Endothelial cell (in vitro differentiated cells): Measurements from ENCODE around the gene CCDC182. TPM values are rescaled to one million over a fixed set of nuclear protein-coding genes. Genes with fewer than 3 reads are reported as not detected.

ENCODE experiments used
- DNase-seq: peaks from one replicate; pipeline ENCODE4 v3.0.0; 2021; ENCODE audit warnings: low spot score
- H3K27ac Mint-ChIP-seq: one replicate; pipeline ENCODE4 v1.8.0; 2021; ENCODE audit warnings: mixed read lengths, inconsistent platforms; ENCODE audit not compliant: unreplicated experiment
- H3K27me3 Mint-ChIP-seq: one replicate; pipeline ENCODE4 v1.8.0; 2021; ENCODE audit warnings: mild to moderate bottlenecking, moderate library complexity, mixed read lengths, inconsistent platforms; ENCODE audit not compliant: unreplicated experiment
- H3K36me3 Mint-ChIP-seq: one replicate; pipeline ENCODE4 v1.8.0; 2021; ENCODE audit warnings: mild to moderate bottlenecking, low read depth, mixed read lengths, inconsistent platforms; ENCODE audit not compliant: unreplicated experiment
- H3K4me1 Mint-ChIP-seq: one replicate; pipeline ENCODE4 v1.8.0; 2021; ENCODE audit warnings: mild to moderate bottlenecking, mixed read lengths, inconsistent platforms; ENCODE audit not compliant: unreplicated experiment
- H3K4me3 Mint-ChIP-seq: one replicate; pipeline ENCODE4 v1.8.0; 2021; ENCODE audit warnings: mild to moderate bottlenecking, mixed read lengths, inconsistent platforms; ENCODE audit not compliant: unreplicated experiment
- H3K9me3 Mint-ChIP-seq: one replicate; pipeline ENCODE4 v1.8.0; 2021; ENCODE audit warnings: mixed read lengths, inconsistent platforms; ENCODE audit not compliant: unreplicated experiment
- CTCF ChIP-seq: fragments of 200-600 bp; sonication (generic); IDR thresholded peaks from one replicate; pipeline ENCODE4 v1.5.0; 2021; ENCODE audit warnings: antibody characterized with exemption; ENCODE audit not compliant: unreplicated experiment
- total RNA-seq: library from RNA; stranded (reverse); fragmentation: NEBNext Ultra II Directional; extraction: Animal tissue kit (Norgen Biotek cat#: 25700); gene quantifications from one replicate; pipeline ENCODE4 v1.2.1, GENCODE V29; 2021; ENCODE audit not compliant: unreplicated experiment

Gene CCDC182
- total RNA-seq, 1 donor from 2014 or later, result not detected

DNA sequence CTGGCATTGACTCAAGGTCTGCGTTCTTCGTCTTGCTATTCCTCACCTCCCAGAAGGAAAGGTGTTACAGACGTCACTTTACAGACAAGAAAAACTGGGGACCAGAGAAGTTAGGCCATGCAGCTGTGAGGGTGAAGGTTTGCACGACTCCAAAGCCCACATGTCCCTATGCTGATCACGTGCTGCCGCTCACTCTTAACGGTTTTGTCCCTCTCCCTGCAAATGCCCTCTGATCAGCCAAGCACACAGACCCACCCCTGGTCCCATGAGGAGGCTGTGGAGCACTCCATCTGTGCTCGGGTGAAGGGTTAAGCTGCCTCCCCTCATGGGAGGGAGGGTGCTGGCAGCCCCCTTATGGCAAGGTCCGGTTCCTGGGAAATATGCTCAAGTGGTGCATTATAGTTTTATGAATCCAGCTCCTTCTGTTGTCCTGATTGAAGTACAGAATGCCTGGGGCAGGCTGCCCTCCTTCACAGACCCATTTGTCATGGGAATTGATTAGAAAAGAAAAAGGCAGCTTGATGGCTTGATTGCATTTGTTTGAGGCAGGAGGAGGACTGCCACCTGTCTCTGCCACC lies 18.8 kb downstream of the CCDC182 start:
- Mint-ChIP-seq H3K36me3 (peaks cover 3% of the 10 kb centered on the region), H3K27ac (no peak overlapping the region), H3K27me3 (peaks cover 5% of the 10 kb centered on the region), H3K9me3 (no peaks in the 10 kb centered on the region), H3K4me3 (no peak overlapping the region), H3K4me1 (peaks cover 12% of the 10 kb centered on the region)
- TF ChIP-seq CTCF, result no peak
- DNase-seq, result no peak

DNA sequence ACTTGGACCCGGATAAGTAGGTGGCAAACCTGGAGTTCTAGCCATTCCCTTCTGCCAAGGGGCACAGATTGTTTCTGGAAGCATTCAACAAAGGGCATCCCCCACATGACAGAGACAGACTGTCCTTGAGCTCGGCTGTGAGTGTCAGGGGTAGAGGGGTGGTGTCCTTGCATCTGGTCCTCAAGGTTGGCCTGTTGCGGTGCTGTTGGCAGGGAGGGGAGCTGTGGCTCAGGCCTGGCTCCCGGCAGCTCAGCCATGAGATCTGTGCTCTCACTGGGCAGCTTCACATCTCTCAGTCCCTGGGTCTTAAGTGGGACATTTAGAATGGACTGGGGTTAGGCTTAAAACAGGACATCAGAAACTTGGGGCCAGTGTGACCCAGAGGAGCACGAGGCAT lies 20.4 kb downstream of the CCDC182 start:
- H3K9me3 Mint-ChIP-seq, result no peaks in the 10 kb centered on the region
- peaks cover 12% of the 10 kb centered on the region for H3K4me1 Mint-ChIP-seq
- no peak overlapping the region for H3K27ac Mint-ChIP-seq
- no peak for DNase-seq
- peaks cover 3% of the 10 kb centered on the region for H3K36me3 Mint-ChIP-seq
- H3K4me3 Mint-ChIP-seq, result no peak overlapping the region
- peaks cover 4% of the 10 kb centered on the region for H3K27me3 Mint-ChIP-seq
- TF ChIP-seq CTCF, result no peak

DNA sequence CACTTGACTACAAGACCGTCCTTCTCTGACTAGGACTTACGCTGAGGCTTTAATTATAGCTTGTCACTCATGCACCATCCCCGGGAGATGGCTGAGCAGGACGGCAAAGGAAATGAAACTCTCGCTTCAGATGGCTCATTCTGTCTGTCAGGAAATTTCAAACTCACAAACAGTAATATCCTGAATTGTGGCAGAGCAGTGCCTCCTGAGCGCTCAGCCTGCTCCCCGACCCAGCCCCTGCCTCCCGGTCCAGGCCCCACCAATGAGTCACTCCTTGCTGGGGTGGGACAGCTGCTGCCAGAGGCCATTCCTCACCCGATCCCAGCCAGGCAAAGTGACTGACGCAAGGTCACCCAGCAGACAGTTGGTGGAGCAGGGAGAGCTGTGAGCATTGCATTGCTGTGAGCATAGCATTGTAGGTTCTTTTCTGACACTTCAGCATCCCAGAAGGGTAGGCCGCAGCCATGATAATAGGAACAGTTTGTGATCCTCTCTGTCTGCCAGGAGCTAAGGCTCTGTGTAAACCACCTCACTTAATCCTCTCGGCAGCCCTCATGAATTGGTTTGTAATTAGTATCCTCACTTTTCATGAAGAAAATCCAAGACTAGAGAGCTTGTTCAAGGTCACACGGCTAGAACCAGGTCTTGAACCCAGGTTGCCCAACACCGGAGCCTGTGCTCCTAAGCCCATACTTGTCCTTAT lies 20.9 kb downstream of the CCDC182 start:
- Mint-ChIP-seq H3K9me3 (no peaks in the 10 kb centered on the region), H3K36me3 (peaks cover 3% of the 10 kb centered on the region), H3K27ac (no peak overlapping the region), H3K27me3 (peaks cover 4% of the 10 kb centered on the region), H3K4me1 (peaks cover 12% of the 10 kb centered on the region), H3K4me3 (no peak overlapping the region)
- DNase-seq, result no peak
- TF ChIP-seq CTCF, result no peak

DNA sequence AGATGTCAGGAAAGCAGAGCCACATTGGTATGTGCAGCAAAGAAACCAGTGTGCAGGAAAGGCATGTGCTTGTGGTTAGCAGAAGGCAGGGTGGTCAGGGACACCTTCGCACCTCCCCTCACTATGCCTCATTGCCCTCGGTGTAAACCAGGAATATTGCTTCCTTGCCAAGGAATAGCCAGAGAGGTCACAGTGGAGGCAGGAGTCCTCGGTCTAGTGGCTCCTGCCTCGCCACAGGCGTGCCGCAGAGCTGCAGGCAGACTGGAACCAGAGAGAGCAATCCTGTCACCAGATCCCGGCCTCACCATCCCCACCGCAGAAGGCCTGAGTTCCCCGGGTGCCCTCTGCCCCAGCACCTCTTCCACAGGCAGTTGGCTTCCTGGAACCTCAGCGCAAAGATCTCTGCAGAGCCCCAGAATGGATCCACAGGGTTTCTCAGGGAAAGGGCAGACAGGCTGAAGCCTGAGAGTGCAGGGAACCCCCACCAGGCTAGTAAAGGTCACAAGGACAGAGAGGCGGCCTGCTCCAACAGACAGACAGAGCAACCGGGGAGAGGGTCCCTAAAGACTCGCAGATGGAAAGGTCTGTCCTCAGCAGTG lies 21.6 kb downstream of the CCDC182 start:
- no peak for DNase-seq
- TF ChIP-seq CTCF, result no peak
- peaks cover 3% of the 10 kb centered on the region for H3K27me3 Mint-ChIP-seq
- H3K27ac Mint-ChIP-seq, result no peak overlapping the region
- no peaks in the 10 kb centered on the region for H3K9me3 Mint-ChIP-seq
- peaks cover 3% of the 10 kb centered on the region for H3K36me3 Mint-ChIP-seq
- no peak overlapping the region for H3K4me3 Mint-ChIP-seq
- H3K4me1 Mint-ChIP-seq, result peaks cover 12% of the 10 kb centered on the region

DNA sequence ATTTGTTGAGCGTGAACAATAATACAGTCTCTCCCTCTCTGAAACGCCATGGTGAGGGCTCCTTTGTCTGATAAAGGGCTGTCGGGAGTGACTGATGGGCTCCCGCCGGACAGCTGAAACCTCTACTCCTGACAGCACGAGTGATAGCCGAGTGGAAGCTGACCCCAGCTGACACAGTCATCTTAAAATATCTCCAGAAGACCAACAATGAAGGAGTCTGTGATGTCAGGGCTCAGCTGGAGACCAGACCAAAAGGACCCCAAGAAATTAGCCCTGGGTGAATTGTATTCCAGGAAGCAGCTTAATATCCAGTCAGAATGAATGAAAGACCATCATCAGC lies 22.4 kb downstream of the CCDC182 start:
- Mint-ChIP-seq H3K4me1 (peaks cover 12% of the 10 kb centered on the region), H3K27me3 (peaks cover 3% of the 10 kb centered on the region), H3K36me3 (peaks cover 3% of the 10 kb centered on the region), H3K27ac (no peak overlapping the region), H3K4me3 (no peak overlapping the region), H3K9me3 (no peaks in the 10 kb centered on the region)
- DNase-seq, result no peak
- no peak for TF ChIP-seq CTCF
